ENCODE results near the gene SYNGR3. TPM values are rescaled to one million over a fixed set of nuclear protein-coding genes. Genes with fewer than 3 reads are reported as not detected.
A peak's percentile ranks its signal among the peaks of the same experiment; 100 is the strongest.

The SYNGR3 gene
- polyA plus RNA-seq, 10 donors, result 0.46 to 2.1 (median 0.98) TPM

DNA sequence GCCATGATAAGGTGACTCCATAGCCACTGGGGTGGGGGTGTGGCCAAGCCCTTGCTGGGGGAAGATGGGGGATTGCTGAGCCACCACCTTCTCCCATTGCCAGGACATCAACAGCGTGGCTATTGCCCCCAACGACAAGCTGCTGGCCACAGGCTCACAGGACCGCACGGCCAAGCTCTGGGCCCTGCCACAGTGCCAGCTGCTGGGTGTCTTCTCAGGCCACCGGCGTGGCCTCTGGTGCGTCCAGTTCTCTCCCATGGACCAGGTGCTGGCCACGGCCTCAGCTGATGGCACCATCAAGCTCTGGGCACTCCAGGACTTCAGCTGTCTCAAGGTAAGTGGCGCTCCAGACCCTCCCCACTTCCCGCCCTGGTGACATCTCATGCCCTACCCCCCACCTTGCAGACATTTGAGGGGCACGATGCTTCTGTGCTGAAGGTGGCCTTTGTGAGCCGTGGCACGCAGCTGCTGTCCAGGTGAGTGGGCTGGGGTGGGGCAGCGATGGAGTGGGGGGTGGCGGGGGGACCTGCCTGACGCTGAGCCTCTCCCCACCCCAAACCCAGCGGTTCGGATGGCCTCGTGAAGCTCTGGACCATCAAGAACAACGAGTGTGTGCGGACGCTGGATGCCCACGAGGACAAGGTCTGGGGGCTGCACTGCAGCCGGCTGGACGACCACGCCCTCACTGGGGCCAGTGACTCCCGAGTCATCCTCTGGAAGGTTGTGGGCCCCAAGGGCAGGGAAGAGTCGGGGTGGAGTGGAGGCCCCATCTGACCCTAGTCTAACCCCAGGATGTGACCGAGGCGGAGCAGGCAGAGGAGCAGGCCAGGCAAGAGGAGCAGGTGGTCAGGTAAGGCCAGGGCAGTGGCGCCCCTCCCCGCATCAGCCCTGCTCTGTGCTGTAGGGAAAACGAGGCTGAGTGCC is 12.6 kb upstream of the SYNGR3 start:
- no peak for DNase-seq

DNA sequence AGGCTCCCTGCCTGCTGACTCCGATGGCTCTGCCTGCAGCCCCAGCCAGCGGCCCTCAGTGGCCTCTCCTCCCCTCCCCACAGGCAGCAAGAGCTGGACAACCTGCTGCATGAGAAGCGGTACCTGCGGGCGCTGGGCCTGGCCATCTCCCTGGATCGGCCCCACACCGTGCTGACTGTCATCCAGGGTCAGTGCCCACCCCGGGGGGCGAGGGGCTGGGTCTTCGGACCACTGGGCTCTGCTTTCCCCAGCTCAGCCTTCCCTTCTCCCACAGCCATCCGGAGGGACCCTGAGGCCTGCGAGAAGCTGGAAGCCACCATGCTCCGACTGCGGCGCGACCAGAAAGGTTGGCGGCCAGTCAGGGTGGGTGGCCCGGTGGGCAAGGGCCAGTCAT is 11.9 kb upstream of the SYNGR3 start:
- DNase-seq, result no peak

DNA sequence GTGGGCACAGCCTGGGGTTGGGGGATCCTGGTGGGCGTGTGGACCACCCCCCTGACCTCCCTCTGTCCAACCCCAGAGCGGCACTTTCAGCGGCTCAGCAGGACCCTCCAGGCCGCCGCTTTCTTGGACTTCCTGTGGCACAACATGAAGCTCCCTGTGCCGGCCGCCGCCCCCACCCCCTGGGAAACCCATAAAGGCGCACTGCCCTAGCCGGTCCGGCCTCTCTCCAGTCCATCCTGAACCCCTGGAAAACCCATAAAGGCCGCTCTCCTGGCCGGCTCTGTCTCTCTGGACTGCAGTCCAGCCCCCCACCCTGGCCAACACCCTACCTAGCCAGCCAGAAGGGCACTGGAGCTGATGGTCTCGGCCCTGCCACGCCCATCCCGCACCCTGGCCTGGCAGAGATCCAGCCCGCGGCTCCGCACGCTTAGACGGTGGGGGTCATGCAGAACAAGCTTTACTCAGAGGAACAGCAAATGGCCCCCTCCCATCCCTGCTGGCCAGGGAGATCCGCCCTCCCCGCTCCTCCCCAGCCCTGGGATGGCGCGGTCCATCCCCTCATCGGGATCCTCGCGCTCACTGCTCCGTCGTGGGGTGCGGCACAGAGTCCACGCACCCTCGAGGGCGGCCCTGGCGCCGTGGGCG is 11.2 kb upstream of the SYNGR3 start:
- DNase-seq, result no peak

DNA sequence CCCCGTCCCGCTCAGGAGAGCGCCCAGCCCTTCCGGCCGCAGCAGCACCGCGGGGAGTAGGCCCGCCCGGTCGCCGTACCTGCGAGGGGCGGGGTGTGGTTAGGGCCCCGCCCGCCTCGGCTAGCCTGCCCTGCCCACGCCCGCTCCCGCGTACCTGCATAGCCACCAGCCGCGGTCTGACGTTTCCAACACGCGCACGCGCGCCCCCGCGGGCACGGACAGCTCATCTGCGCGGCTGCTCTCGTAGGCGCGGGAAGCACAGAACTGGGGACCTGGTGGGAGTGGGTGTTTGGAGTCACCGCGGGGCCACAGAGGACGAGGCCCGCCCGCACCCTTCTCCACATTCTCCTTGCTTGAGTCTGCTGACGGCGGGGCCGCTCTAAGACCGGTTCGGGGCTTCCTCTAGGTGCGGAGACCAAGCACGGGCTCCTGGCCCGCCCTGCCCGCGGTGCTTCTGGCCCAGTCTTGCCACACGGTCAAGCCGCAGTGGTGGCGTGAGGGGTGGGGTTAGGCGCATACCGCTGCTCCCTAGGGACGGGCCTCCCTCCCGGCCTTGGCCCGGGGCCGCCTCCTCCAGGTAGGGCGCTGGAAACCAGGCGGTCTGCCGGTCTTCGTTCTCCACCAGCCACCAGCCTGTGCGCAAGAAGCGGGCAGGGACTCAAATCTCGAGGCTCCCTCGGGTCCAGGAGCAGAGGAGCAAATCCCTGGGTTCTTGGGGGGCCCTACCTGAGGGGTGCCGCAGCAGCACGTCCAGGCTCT is 10.3 kb upstream of the SYNGR3 start:
- no peak for DNase-seq

DNA sequence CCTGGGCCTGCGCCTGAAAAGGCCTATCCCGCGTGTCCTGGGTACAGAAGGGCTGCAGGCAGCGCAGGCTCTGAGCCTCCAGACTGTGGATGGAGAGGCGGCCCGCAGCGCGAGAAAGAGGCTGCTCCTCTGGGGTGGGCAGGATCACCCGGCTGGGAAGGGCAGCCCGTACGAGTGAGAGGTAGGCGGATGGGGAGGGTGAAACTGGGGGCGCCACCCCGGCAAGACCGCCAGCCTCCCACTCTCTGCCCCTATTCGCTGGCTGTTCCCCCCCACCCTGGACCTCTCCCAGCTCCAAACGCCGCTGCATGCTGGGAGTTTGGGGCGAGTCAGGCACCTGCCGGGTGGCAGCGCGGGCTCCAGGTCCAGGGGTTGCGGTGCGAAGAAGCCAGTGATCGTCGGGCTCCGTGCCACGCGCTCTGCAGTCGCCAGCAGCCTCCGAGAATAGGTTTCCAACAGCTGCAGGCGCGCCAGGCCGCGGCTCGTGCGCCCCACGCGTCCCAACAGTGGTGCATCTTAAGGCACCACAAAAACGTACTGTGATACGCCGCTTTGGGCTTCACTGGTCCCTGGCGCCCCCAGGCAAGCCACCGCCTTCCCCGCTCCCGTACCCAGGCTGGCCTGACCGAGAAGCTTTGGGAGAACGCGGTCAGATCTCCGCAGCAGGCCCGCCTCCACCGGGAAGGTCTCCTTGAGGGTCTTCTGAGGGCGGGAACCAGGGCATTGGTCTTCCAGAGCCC is 9.6 kb upstream of the SYNGR3 start:
- no peak for DNase-seq

DNA sequence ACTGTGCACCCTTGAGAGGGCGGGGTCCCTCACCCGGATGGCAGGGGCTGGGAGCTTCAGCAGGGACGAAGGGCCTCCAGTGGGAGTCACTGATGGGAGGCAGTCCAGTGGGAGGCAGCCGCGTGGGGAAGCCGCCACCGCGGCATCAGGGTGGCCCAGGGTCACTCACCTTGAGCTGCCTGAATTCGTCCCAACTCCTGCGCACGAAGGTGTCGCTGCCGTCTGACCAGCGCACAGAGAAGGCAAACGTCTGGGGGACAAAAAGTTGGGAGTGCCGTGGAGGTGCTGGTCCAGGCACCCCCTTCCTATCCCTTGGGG is 9.0 kb upstream of the SYNGR3 start:
- no peak for DNase-seq

DNA sequence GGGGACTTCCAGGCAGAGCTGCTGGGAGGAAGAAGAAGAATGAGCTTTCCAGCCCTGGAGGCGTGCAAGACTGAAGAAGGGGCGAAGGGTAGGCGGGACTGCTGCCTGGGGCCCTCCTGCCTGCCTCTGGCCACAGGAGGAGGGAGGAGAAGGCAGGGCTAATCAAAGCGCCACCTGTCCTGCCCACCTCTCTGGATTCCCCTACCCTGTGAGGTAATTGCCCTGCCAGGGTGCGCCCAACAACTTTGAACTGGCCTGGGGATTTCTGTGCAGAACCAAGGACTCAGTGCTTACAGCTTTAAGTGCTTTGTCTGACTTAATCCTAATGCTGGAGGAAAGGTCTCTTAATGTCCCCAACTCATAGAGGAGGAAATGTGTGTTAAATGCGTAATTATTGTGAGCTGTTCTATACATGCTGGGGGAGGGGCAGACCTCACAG is 8.4 kb upstream of the SYNGR3 start, which contains the start of gene NOXO1:
NOXO1 (minus strand) TSS at position 72 of the 439 bp plus-strand sequence. CDS start 290 bp downstream, outside the sequence.
- DNase-seq, result no peak

DNA sequence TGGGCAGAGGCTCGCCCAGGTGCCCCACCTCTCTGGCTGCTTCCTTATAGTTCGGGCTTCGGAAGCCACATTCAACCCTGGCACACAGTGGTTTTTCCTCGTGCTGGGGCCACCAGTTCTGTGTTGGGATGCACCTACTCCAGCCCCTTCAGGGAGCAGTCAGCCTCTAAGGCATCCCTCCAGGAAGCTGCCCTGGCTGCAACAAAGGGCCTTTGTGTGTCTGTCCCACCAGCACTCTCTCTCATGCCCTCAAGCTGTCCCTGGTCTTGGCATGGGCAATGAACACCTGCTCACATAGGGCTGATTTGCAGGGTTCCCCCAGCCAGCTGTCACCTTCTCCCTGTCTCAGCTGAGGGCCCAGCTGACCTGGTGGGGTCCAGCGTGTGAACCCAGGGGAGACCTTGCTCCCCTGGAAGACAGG is 7.7 kb upstream of the SYNGR3 start:
- no peak for DNase-seq

DNA sequence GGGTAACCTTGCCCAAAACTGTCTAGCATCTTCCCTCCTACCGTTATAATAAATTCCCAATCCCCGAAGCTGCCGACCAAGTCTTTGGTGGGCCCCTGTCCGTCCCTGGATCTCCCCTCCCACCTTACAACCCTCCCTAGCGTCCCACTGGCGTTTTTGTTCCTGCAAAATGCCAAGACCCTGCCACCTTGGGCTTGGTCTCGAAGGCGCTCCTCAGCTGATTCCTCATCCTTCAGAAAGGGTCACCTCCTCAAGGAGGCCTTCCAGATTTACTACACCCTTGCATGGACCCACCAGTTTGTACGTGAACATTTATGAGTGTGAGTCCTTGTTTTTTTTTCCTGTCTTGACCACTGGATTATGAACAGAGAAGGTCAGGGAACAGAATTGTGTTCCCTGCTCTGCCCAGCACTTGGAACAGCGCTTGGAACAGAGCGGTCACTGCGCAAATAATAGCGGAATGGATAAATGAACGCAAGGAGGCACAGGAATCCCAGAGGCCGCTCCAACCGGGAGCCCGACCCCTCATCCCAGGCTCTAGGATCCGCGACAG is 6.7 kb upstream of the SYNGR3 start:
- no peak for DNase-seq

DNA sequence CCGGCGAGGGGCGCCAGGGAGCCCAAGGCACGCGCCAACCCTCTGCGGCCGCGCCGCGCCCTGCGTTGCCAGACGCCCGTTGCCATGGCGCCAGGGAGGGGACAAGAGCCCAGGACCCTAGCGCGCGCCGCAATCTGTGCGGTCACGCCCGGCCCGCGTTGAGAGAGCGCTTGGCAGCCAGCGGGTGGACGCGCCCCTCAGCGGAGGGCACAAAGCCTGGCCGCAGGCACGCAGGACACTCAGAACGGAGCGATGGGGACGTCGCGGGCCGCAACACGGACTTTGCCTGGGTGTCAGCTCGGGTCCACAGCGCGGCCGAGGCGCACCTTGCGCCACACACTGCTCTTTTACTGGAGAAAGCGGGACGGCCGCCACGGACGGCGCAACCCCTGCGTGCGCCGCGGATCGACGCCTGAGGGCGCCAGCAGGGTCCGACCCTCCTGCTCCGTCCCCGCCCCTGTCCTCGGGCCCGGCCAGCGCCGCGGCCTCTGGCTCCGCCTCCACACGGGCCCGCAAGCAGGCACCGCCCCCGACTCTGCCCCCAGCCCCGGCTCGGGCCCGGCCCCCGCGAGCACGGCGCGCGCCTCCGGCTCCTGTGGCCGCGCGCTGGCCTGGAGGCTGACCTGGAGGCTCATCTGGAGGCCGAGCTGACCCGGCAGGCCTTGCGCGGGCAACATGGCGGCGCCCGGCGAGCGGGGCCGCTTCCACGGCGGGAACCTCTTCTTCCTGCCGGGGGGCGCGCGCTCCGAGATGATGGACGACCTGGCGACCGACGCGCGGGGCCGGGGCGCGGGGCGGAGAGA is 6.0 kb upstream of the SYNGR3 start, which contains the start of gene GFER:
GFER (plus strand) TSS at position 650 of the 803 bp plus-strand sequence; CDS start at position 676, 26 bp downstream.
- peak; percentile 89 to 96 (median 95) for DNase-seq

DNA sequence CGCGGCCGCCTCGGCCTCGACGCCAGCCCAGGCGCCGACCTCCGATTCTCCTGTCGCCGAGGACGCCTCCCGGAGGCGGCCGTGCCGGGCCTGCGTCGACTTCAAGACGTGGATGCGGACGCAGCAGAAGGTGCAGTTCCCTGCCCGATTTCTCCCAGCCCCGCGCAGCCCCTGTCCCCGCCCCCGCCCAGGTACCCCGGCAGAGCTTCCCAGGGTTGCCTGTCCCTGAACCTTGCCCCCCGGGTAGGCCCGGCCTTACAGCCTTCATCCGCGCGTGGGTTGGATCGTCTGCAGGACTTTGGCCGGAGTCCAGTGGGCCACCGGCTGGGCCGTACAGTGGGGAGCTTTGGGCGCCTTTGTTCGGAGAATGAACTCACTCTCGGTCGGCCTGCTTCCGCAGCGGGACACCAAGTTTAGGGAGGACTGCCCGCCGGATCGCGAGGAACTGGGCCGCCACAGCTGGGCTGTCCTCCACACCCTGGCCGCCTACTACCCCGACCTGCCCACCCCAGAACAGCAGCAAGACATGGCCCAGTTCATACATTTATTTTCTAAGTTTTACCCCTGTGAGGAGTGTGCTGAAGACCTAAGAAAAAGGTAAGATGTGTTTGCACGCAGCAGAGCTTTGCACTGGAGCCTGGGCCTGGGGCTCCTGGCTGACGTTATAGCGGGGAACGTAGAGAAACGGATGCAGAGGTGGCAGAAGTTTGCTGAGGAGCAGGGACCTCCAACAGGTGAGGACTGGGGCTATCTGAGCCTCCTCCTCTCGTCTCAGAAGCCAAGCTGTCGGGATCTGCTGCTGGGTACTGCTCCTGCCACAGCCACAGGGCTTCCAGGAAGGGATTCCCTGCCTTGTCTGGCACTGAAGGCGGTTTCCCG is 5.2 kb upstream of the SYNGR3 start:
- peak in 1 of 3 donors; percentile 53 for DNase-seq

DNA sequence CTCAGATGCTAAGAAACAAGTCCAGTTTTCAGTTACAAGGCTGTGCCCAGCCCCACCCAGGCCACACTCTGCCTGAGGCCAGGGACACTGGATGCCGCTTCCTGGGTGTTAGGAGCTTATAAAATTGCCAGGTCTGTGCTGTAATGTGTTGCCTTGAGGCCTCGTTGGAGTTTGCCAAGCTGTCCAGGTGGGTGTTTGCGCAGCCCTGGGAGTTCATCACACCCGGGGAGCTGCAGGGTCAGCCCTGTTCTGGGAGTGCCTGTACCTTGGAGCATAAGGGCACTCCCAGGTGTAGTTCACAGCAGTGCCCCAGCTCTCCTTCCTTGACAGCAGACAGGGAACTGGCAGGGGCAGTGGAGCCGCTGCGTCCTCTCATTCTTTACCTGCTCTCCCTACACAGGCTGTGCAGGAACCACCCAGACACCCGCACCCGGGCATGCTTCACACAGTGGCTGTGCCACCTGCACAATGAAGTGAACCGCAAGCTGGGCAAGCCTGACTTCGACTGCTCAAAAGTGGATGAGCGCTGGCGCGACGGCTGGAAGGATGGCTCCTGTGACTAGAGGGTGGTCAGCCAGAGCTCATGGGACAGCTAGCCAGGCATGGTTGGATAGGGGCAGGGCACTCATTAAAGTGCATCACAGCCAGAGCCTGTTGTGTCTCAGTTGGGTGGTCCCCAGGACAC is 4.2 kb upstream of the SYNGR3 start:
- no peak for DNase-seq

DNA sequence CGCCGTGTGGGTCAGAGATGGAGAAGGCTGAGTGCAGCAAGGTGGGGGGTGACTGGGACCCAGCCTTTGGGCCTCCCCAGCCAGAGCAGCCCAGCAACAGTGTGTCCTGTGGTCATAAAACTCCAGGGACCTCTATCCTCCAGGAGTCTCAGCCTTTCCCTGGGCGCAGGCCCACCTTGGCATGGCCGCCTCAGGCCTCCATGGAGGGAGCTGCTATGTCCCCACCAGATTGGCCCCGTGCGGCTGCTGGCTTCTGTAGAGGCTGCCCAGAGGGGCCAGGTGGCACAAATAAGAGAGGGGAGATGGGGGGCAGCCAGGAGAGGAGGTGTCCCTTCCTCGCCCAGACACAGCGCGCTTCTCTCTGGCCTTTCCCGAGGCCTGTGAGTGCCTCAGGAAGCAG is 2.6 kb upstream of the SYNGR3 start:
- DNase-seq, result no peak

DNA sequence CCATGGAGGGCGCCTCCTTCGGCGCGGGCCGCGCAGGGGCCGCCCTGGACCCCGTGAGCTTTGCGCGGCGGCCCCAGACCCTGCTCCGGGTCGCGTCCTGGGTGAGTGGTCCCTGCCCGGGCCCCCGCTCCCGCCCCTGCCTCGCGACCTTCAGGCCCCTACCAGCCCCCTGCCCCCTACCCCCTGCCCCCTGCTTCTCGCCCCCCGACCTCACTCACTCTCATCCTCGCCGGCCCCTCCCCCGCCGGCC is 256 bp downstream of the SYNGR3 start:
- DNase-seq, result no peak

DNA sequence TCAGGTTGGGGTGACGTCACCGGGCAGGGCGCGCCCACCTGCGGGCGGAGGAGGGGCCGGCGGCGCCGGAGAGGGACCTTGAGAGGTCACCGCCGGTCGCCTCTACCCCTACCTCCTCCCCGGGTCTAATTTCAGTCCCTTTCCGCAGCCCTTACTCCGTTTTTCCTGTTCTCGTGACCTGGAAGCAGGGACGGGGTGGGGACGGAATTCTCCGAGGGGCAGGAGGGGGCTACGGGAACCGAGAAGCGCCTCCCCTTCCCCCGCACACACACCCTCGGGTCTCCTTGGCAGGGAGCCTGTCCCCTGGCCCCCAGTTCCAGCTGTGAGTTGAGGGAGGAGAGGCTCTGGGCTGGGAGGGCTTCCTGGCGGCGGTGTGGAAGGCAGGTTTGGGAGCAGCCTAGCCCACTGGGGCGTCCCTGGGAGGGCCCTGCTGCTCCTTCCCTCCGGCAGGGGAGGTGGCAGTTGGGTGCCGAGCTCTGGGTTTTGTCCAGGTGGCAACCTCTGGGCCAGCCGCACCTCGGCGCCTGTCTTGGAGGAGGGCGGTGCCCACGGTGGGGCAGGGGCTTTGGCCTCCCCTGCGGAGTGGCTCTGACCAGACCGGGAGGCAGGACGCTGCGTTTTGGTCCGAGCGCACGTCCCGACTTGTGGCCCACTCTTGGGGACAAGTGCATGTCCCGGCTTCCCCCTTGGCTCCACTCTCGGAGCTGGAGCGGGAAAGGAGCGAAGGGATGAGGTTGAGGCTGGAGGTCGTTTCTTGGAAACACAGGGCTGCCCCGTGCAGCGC is 773 bp downstream of the SYNGR3 start:
- DNase-seq, result no peak

DNA sequence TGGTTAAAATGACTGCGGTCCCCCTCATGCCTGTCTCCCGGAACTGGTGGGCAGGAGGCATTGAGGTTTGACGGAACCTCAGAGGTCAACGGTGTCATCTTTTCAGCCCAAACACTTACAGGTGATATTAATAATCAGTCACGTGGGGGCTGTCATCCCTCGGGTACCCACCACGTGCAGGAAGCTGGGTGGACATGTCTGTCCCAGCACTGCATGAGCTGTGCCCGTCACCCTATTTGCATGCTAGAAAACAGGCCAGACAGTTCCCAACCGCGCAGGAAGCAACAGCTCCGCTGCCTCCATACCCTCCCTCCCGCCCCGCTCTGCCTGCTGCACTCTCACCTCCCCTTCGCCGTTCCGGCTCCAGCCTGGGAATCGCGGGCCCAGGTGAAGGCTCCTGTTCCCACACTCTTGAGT is 1.4 kb downstream of the SYNGR3 start:
- DNase-seq, result no peak

DNA sequence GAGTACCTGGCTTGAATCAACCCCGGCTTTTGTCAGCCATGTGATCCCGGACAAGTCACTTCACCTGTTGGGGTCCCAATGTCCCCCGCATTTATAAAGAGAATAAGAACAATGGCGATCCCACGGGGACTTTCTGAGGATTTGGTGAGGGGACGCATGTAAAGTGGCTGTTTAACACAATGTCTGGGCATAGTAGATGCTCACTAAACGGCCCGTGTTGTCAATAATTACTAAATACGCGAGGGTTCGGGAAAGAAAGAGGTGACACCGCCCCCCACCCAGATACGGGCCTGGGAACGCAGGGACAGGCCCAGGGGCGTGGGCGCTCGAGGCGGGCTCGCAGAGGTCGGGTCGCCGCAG is 1.8 kb downstream of the SYNGR3 start:
- DNase-seq, result no peak
